Activated naive CD4-positive, alpha-beta T cell treated with anti-CD3 and anti-CD28 coated beads, Interleukin-2, amount 50 U/mL, for 24 hours (primary cell): ENCODE data around the gene MSANTD2.

ENCODE experiments used
- H3K27ac Mint-ChIP-seq: one replicate; pipeline ENCODE4 v1.8.0; 2021; ENCODE audit warnings: mild to moderate bottlenecking, mixed read lengths
- H3K27me3 Mint-ChIP-seq: one replicate; pipeline ENCODE4 v1.8.0; 2021; ENCODE audit warnings: mixed read lengths
- H3K36me3 Mint-ChIP-seq: one replicate; pipeline ENCODE4 v1.8.0; 2021; ENCODE audit warnings: mixed read lengths
- H3K4me1 Mint-ChIP-seq: one replicate; pipeline ENCODE4 v1.8.0; 2021; ENCODE audit warnings: mixed read lengths
- H3K4me3 Mint-ChIP-seq: one replicate; pipeline ENCODE4 v1.8.0; 2021; ENCODE audit warnings: mild to moderate bottlenecking, mixed read lengths
- H3K9me3 Mint-ChIP-seq: one replicate; pipeline ENCODE4 v1.8.0; 2021; ENCODE audit warnings: mixed read lengths

MSANTD2 gene

DNA sequence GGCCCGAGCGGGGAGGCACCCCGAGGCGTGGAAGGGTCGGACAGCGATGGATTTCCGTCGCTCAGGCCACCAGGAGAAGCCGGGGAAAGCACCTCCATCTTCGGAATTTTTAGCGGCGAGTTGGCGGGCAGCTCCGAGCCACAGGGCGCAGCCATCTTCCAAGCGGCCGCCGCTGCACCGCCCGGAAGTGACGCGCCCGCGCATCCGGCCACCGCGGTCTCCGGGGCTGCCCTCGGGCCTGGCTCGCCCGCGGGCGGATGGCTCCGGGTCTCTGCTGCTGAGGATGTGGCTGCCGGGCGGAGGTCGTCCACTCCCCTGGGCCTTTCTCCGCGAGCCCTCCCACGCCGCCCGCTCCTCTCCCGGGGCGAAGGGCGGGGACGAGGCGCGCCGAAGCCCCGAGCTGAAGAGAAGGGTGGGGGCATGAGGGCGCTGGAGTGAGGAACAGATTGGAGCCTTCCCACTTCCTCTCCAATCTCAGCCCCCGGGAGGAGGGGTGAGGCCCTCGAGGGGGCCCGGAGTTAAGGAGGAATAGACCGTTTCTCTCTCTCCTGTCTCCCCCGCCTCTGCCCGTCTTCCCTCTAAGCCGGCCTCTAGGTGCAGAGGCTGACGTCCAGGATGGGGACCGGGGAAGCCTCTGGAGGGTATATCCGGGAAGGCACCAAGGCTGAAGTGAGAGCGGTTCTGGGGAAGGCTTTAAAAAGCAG lies at the start of gene MSANTD2:
MSANTD2 (minus strand) TSS at position 181 of the 704 bp plus-strand sequence; CDS start at position 155, 26 bp downstream.
- Mint-ChIP-seq H3K4me3 (peak within 1 kb of the TSS; percentile 97), H3K36me3 (peaks cover 5% of the 10 kb centered on the region), H3K9me3 (no peaks in the 10 kb centered on the region), H3K4me1 (peaks cover 36% of the 10 kb centered on the region), H3K27ac (peak within 1 kb of the TSS; percentile 98), H3K27me3 (no peaks in the 10 kb centered on the region)

DNA sequence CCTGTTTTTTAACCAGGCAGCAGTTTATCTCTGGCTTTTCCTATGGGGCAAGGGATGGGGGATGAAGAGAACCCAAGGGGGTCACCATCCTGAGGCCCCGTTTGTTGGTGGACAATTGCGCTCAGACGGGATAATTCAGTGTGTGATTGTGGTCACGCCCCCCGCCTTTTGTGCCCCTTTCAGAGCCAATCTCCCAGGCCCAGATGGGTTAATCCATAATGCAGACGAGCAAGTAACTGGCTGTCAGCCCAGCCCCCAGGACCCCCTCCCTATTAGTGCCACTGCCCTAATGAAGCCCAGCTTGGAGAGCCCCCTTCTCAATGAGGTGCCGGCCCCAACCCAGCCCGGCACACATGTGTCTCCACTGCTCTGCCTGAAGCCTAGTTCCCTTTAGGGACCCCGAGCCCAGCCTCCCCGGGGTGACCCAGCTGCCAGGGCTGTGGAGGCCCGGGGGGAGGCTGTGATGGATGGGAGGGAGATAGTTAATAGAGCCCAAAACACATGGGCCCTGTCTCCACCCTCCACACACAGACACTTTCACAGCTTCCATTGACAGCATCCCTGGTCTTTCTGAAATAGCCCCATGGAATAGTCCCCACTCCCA lies 46.0 kb upstream of the MSANTD2 start:
- Mint-ChIP-seq H3K27ac (no peak overlapping the region), H3K4me1 (peaks cover 8% of the 10 kb centered on the region), H3K36me3 (no peaks in the 10 kb centered on the region), H3K27me3 (peaks cover 69% of the 10 kb centered on the region), H3K4me3 (no peak overlapping the region), H3K9me3 (no peaks in the 10 kb centered on the region)

DNA sequence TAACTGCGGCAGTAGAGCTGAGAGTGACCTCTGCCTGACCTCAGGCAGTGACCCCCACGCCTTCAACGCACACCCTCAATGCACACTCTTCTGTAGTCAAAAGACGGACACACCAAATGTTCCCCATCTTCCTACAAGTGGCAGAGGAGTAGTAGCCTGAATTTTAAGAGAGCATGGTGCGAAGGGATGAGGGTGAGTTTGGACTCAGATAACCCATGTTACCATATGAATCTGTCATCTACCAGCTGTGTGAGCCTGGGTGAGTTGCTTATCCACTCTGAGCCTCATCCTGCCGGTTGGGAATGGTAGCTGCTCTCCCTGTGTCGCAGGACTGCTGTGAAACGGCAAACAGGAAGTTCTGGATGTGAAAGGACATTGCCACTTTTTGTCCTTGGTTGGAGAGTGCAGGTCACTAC lies 44.5 kb upstream of the MSANTD2 start:
- Mint-ChIP-seq H3K27ac (no peak overlapping the region), H3K4me1 (peaks cover 14% of the 10 kb centered on the region), H3K9me3 (no peaks in the 10 kb centered on the region), H3K4me3 (no peak overlapping the region), H3K36me3 (no peaks in the 10 kb centered on the region), H3K27me3 (peaks cover 71% of the 10 kb centered on the region)

DNA sequence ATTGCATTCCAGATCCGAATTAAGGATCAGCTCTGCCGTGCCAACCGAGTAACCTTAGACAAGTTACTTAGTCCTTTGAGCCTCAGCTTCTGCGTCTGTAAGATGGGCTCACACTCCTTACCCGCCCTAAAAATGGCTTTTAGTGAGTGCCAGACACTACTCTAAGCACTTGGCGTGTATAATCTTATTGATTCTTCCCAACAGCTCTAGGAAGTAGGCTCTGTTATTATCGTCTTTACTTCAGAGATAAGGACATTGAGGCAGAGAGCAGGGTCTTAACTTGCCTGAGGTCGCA lies 43.4 kb upstream of the MSANTD2 start:
- H3K27me3 Mint-ChIP-seq = peaks cover 71% of the 10 kb centered on the region
- no peaks in the 10 kb centered on the region for H3K9me3 Mint-ChIP-seq
- H3K4me3 Mint-ChIP-seq = no peak overlapping the region
- H3K36me3 Mint-ChIP-seq = no peaks in the 10 kb centered on the region
- peaks cover 14% of the 10 kb centered on the region for H3K4me1 Mint-ChIP-seq
- H3K27ac Mint-ChIP-seq = peak overlapping the region; percentile 37

DNA sequence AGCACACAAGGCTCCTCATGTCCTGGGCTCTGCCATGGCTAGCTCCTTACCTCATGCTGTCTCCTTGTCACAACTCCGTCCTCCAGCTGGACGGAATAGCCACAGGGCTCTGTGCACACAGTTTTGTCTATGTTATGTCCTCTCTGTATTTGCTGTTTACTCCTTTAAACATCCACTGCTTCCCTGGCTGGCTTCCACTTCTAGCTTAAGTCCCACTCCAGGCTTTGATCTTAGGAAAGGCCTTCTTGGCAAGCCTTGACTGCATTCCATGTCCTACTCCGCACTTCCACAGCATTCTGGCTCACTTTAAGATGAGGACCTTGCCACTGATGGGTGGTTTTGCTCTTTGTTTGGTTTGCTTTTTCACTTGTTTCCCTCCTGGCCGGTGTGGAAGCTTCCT lies 42.1 kb upstream of the MSANTD2 start:
- Mint-ChIP-seq H3K27ac (peak overlapping the region; percentile 38), H3K36me3 (no peaks in the 10 kb centered on the region), H3K4me3 (no peak overlapping the region), H3K27me3 (peaks cover 69% of the 10 kb centered on the region), H3K9me3 (no peaks in the 10 kb centered on the region), H3K4me1 (peaks cover 14% of the 10 kb centered on the region)

DNA sequence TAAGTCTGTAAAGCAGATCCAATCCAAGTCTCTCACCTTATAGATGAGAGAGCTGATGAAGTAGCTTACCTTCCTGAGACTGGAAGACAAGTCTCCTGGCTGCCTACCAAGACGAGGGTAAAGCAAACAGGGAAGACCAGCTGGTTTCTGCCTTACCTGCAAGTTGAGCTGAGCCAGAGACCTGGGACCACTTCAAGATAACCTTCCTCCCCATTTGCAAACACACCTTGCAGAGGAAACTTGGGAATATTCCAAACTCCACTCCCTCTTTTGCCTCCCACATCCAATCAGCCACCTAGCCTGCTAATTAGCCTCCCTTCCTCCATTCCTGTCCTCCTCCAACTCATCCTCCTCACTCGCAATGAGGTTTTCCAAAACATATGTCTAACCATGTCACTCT lies 41.6 kb upstream of the MSANTD2 start:
- Mint-ChIP-seq H3K4me3 (no peak overlapping the region), H3K9me3 (no peaks in the 10 kb centered on the region), H3K4me1 (peaks cover 18% of the 10 kb centered on the region)

DNA sequence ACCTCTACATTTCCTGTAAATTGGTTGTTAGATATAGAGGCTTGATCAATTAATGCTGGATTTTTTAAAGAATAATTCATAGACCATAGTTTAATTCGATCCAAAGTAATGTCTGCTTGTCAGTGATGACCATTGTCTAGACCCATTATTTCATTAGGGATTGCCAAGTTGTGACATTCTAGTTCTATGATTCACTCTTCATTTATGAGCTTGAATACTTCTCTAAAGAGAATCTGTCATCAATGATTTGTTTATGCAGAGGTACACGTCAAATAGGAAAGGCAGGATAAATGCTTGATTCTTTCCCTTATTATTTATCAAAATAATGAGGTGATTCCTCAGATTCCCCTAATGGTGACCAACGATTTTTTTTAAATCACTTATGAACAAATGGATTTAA lies 41.0 kb upstream of the MSANTD2 start:
- no peaks in the 10 kb centered on the region for H3K9me3 Mint-ChIP-seq
- peaks cover 22% of the 10 kb centered on the region for H3K4me1 Mint-ChIP-seq
- no peak overlapping the region for H3K27ac Mint-ChIP-seq
- peaks cover 65% of the 10 kb centered on the region for H3K27me3 Mint-ChIP-seq
- H3K4me3 Mint-ChIP-seq = no peak overlapping the region
- no peaks in the 10 kb centered on the region for H3K36me3 Mint-ChIP-seq

More for the DNA sequence above, 41.6 kb upstream of the MSANTD2 start:
- H3K27ac Mint-ChIP-seq = no peak overlapping the region
- no peaks in the 10 kb centered on the region for H3K36me3 Mint-ChIP-seq
- H3K27me3 Mint-ChIP-seq = peaks cover 66% of the 10 kb centered on the region

DNA sequence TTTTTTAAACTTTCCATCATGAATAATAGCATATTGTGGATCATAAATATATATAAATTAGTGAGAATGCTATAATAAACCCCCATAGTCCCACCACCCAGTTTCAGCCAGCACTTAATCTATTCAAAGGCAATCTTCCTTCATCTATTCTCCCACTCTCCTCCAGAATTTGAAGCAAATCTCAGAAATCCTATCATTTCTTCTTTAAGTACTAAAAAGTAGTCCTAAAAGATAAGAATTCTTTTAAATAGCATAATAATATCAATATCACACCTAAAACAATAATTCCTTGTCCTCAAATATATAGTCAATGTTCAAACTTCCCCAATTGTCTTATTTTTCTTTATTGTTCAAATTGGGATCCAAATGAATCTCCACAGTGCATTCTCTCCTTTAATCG lies 40.5 kb upstream of the MSANTD2 start:
- peaks cover 25% of the 10 kb centered on the region for H3K4me1 Mint-ChIP-seq
- H3K4me3 Mint-ChIP-seq = peak overlapping the region; percentile 1
- H3K9me3 Mint-ChIP-seq = no peaks in the 10 kb centered on the region
- H3K27ac Mint-ChIP-seq = no peak overlapping the region
- peaks cover 61% of the 10 kb centered on the region for H3K27me3 Mint-ChIP-seq
- H3K36me3 Mint-ChIP-seq = no peaks in the 10 kb centered on the region

DNA sequence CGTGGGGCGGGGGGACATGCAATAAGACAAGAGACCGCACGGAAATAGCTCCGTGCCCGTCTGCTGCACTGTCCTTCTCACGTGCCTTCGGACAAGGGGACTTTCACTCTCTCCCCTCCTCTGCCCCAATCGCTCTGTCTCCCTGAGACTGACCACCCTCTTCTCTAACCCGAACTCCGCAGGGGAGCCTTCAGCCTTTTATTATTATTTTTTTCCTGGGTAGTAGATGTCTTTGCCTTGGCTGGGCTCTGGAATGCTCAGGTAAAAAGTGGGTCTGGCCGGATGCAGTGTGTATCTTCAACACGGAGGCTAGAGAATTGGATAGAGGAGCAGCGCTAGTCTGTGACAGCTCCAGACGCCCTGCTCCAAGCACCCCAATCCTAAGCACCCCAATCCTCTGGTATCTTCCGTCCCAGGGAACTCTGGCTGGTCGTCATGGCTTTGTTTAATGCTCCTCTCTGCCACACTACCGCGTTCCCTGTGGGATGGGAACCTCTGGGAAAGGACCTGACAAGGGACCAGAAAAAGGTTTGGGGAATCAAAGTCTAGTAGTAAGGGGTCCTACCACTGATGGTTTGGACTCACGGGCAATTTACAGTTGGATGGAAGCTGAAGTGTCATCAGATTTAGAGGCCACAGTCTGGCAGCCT lies 39.9 kb upstream of the MSANTD2 start:
- Mint-ChIP-seq H3K4me3 (peak overlapping the region; percentile 67), H3K9me3 (no peaks in the 10 kb centered on the region), H3K27me3 (peaks cover 56% of the 10 kb centered on the region), H3K4me1 (peaks cover 24% of the 10 kb centered on the region), H3K27ac (no peak overlapping the region), H3K36me3 (no peaks in the 10 kb centered on the region)

DNA sequence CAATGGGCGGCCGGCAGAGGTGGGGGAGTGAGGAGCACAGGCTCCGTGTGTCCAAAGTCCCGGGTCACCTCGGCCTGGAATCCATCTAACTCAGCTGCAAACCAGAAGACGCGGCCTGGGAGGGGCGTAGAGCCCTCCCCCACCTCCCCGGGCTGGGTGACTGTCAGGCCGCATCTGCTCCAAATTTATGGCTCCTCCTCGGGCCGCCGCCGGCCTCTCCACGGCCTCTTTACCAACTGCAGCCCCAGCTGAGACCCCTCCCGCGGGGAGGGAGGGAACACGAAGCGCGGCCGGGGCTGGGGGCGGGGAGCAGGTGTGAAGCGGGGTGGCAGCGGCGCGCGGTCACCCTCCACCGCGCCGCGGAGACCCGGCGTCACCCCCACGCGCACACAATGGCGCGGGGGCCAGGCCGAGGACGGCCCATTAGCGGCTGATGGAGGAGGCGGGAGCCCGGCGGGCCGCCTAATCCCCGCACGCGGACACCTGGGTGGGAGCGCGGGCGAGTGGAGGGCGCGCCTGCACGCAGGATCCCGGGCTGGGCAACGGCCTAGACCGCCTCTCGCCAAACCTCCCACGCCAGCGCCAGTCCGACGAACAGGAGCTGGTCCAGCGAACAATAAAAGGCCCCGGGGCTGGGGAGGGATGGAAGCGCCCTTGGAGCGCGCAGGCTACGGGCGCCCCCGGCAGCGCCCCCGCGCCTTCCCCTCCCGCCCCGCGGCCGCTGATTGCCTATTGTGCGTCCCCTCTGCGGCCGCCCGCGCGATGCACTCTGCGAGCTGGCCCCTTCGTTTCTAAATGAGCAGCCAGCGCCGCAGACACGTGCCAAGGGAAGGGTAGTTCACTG lies 39.1 kb upstream of the MSANTD2 start:
- no peaks in the 10 kb centered on the region for H3K36me3 Mint-ChIP-seq
- H3K27me3 Mint-ChIP-seq = peaks cover 52% of the 10 kb centered on the region
- H3K27ac Mint-ChIP-seq = no peak overlapping the region
- H3K4me1 Mint-ChIP-seq = peaks cover 21% of the 10 kb centered on the region
- no peaks in the 10 kb centered on the region for H3K9me3 Mint-ChIP-seq
- no peak overlapping the region for H3K4me3 Mint-ChIP-seq

DNA sequence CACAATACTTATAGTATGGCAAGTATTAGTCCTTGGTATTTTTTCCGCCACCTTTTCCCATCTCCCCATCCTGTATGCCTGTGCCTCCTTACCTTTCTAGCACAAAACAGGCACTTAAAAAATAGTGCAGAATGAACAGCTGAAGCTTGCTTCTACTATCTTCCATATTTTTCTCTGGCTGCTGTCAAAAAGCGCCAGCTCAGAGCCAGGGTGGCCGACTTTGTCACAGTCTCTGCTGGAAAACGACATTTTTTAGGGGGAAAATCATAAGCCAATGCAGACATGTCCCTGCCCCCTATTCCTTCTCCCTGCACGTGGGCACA lies 38.6 kb upstream of the MSANTD2 start:
- Mint-ChIP-seq H3K36me3 (no peaks in the 10 kb centered on the region), H3K9me3 (no peaks in the 10 kb centered on the region), H3K27me3 (peaks cover 54% of the 10 kb centered on the region), H3K4me1 (peaks cover 21% of the 10 kb centered on the region), H3K4me3 (no peak overlapping the region), H3K27ac (no peak overlapping the region)

DNA sequence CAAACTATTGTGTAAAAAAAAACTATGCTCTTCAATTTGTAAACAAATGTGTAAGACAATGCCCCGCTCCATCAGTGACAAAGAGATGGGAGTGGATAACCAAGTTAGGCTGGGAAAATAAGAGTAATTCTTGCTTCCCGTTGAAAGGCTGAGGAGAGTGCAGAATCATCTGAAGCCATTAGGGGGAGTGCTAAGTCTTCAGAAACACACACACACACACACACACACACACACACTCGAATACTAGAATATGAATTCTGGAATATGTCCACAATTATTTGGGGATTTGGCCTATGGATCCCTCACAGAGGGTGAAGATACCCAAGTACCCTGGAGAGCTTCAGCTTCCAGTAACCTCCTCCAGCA lies 37.3 kb upstream of the MSANTD2 start:
- Mint-ChIP-seq H3K4me1 (peaks cover 18% of the 10 kb centered on the region), H3K9me3 (no peaks in the 10 kb centered on the region), H3K27me3 (peaks cover 47% of the 10 kb centered on the region), H3K36me3 (no peaks in the 10 kb centered on the region), H3K27ac (no peak overlapping the region), H3K4me3 (no peak overlapping the region)

DNA sequence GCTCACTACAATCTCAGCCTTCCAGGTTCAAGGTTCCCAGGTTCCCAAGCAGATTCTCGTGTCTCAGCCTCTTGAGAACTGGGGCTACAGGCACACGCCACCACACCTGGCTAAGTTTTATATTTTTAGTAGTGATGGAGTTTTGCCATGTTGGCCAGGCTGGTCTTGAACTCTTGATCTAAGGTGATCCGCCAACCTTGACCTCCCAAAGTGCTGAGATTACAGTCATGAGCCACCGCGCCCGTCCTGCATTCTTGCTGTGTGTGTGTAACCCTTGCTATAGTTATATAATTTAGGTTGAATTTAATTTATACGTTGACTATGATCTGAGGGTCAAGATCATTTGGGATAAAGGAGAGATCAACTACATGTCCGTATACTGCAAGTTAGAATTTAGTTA lies 35.7 kb upstream of the MSANTD2 start:
- H3K9me3 Mint-ChIP-seq = no peaks in the 10 kb centered on the region
- peak overlapping the region; percentile 81 for H3K4me3 Mint-ChIP-seq
- peaks cover 32% of the 10 kb centered on the region for H3K27me3 Mint-ChIP-seq
- H3K27ac Mint-ChIP-seq = peak overlapping the region; percentile 51
- no peaks in the 10 kb centered on the region for H3K36me3 Mint-ChIP-seq
- H3K4me1 Mint-ChIP-seq = peaks cover 18% of the 10 kb centered on the region

DNA sequence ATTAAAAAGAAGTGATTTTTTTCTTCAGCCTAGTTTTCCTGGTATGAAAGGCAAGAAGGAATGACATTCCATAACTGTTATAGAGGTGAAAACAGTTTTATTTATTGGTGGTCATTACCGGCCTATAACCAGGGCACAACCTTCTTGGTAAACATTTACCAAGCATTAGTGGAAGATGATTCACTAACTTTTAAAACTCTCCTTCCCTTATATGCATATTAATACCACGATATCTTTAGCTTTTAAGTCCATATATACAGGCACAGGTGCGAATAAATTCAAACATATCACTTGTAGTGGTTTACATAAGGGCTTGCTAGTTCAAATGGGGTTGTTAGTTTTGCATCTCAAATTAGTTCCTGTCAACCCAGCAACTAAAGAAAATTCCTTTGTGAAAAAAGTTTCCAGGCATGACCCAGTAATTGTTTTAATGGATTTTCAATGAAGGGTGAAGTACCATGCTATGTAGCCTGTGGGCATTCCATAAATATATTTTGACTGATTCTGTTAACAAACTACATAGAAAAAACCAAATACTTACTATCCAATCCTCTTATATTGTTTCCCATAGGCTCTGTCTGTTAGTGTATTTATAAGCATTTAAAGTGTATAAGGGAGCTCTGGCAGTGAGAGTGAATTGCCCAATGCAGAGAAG lies 34.4 kb upstream of the MSANTD2 start:
- no peaks in the 10 kb centered on the region for H3K9me3 Mint-ChIP-seq
- peaks cover 22% of the 10 kb centered on the region for H3K27me3 Mint-ChIP-seq
- H3K36me3 Mint-ChIP-seq = no peaks in the 10 kb centered on the region
- no peak overlapping the region for H3K27ac Mint-ChIP-seq
- H3K4me1 Mint-ChIP-seq = peaks cover 12% of the 10 kb centered on the region
- no peak overlapping the region for H3K4me3 Mint-ChIP-seq

DNA sequence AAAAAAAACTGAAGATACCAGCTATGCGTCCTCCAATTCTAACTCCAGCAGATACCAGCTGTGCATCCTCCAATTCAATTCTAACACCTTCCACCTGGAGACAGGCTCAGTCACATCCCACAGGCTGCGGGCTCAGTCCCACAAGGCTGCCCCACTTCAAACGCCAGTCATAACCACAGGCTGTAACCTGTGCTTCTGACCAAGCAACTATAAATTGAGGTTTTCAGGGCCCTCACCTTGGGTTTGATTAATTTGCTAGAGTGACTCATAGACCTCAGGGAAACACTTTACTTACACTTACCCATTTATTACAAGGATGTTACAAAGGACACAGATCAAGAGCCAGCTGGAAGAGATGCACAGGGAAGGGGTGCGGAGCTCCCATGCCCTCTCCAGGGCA lies 32.4 kb upstream of the MSANTD2 start:
- no peak overlapping the region for H3K27ac Mint-ChIP-seq
- peaks cover 11% of the 10 kb centered on the region for H3K27me3 Mint-ChIP-seq
- H3K4me3 Mint-ChIP-seq = no peak overlapping the region
- peaks cover 12% of the 10 kb centered on the region for H3K4me1 Mint-ChIP-seq
- no peaks in the 10 kb centered on the region for H3K9me3 Mint-ChIP-seq
- H3K36me3 Mint-ChIP-seq = no peaks in the 10 kb centered on the region
